ENCODE results near the gene DUSP15.

DUSP15 gene

GRCh38 chr20:31843881-31844280 lies 26.4 kb downstream of the DUSP15 start:
- ATAC-seq (ENCODE audit: low read depth), result peak; percentile 18
- DNase-seq (ENCODE audit: low spot score in 2 of 2), result no peak
- H3K27ac Mint-ChIP-seq, result no peak overlapping the region
- no peaks in the 10 kb centered on the region for H3K36me3 Mint-ChIP-seq
- H3K27me3 Mint-ChIP-seq, result peaks cover under 1% of the 10 kb centered on the region
- no peak overlapping the region for H3K4me3 Mint-ChIP-seq
- peaks cover 3% of the 10 kb centered on the region for H3K4me1 Mint-ChIP-seq
- no peaks in the 10 kb centered on the region for H3K9me3 Mint-ChIP-seq

GRCh38 chr20:31843288-31843687 lies 27.0 kb downstream of the DUSP15 start:
- DNase-seq (ENCODE audit: low spot score in 2 of 2) (no peak), ATAC-seq (ENCODE audit: low read depth) (peak; percentile 15)
- no peaks in the 10 kb centered on the region for H3K36me3 Mint-ChIP-seq
- H3K9me3 Mint-ChIP-seq, result no peaks in the 10 kb centered on the region
- no peak overlapping the region for H3K27ac Mint-ChIP-seq
- H3K4me1 Mint-ChIP-seq, result peaks cover 3% of the 10 kb centered on the region
- H3K27me3 Mint-ChIP-seq, result no peaks in the 10 kb centered on the region
- H3K4me3 Mint-ChIP-seq, result no peak overlapping the region

GRCh38 chr20:31842471-31843157 lies 27.7 kb downstream of the DUSP15 start:
- H3K4me3 Mint-ChIP-seq, result no peak overlapping the region
- peaks cover 3% of the 10 kb centered on the region for H3K4me1 Mint-ChIP-seq
- H3K9me3 Mint-ChIP-seq, result no peaks in the 10 kb centered on the region
- no peak for DNase-seq (ENCODE audit: low spot score in 2 of 2)
- H3K36me3 Mint-ChIP-seq, result no peaks in the 10 kb centered on the region
- H3K27ac Mint-ChIP-seq, result no peak overlapping the region
- ATAC-seq (ENCODE audit: low read depth), result no peak
- no peaks in the 10 kb centered on the region for H3K27me3 Mint-ChIP-seq

- Mint-ChIP-seq H3K36me3 (no peaks in the 10 kb centered on the region), H3K9me3 (no peaks in the 10 kb centered on the region), H3K27ac (no peak overlapping the region), H3K4me1 (peaks cover 3% of the 10 kb centered on the region), H3K27me3 (no peaks in the 10 kb centered on the region), H3K4me3 (no peak overlapping the region)
- no peak for DNase-seq (ENCODE audit: low spot score in 2 of 2)
- ATAC-seq (ENCODE audit: low read depth), result no peak
Measured at GRCh38 chr20:31841928-31842327, 28.4 kb downstream of the DUSP15 start.

- no peak overlapping the region for H3K27ac Mint-ChIP-seq
- H3K4me3 Mint-ChIP-seq, result no peak overlapping the region
- no peaks in the 10 kb centered on the region for H3K36me3 Mint-ChIP-seq
- DNase-seq (ENCODE audit: low spot score in 2 of 2) (no peak), ATAC-seq (ENCODE audit: low read depth) (no peak)
- H3K27me3 Mint-ChIP-seq, result no peaks in the 10 kb centered on the region
- no peaks in the 10 kb centered on the region for H3K9me3 Mint-ChIP-seq
- H3K4me1 Mint-ChIP-seq, result peaks cover 6% of the 10 kb centered on the region
Measured at GRCh38 chr20:31840906-31841816, 29.2 kb downstream of the DUSP15 start.

- Mint-ChIP-seq H3K36me3 (no peaks in the 10 kb centered on the region), H3K27me3 (no peaks in the 10 kb centered on the region), H3K9me3 (no peaks in the 10 kb centered on the region), H3K27ac (no peak overlapping the region), H3K4me3 (no peak overlapping the region), H3K4me1 (peaks cover 10% of the 10 kb centered on the region)
- no peak for DNase-seq (ENCODE audit: low spot score in 2 of 2)
- ATAC-seq (ENCODE audit: low read depth), result no peak
Measured at GRCh38 chr20:31839782-31840487, 30.4 kb downstream of the DUSP15 start.

GRCh38 chr20:31838646-31839292 lies 31.6 kb downstream of the DUSP15 start:
- Mint-ChIP-seq H3K4me3 (no peak overlapping the region), H3K4me1 (peaks cover 10% of the 10 kb centered on the region), H3K9me3 (no peaks in the 10 kb centered on the region), H3K27me3 (no peaks in the 10 kb centered on the region), H3K27ac (no peak overlapping the region), H3K36me3 (no peaks in the 10 kb centered on the region)
- DNase-seq (ENCODE audit: low spot score in 2 of 2), result no peak
- ATAC-seq (ENCODE audit: low read depth), result no peak

GRCh38 chr20:31837896-31838397 lies 32.4 kb downstream of the DUSP15 start:
- H3K9me3 Mint-ChIP-seq, result no peaks in the 10 kb centered on the region
- ATAC-seq (ENCODE audit: low read depth), result no peak
- H3K27me3 Mint-ChIP-seq, result no peaks in the 10 kb centered on the region
- no peak for DNase-seq (ENCODE audit: low spot score in 2 of 2)
- H3K36me3 Mint-ChIP-seq, result no peaks in the 10 kb centered on the region
- no peak overlapping the region for H3K27ac Mint-ChIP-seq
- H3K4me3 Mint-ChIP-seq, result no peak overlapping the region
- peaks cover 10% of the 10 kb centered on the region for H3K4me1 Mint-ChIP-seq

- Mint-ChIP-seq H3K9me3 (no peaks in the 10 kb centered on the region), H3K36me3 (no peaks in the 10 kb centered on the region), H3K4me1 (peaks cover 7% of the 10 kb centered on the region), H3K27me3 (no peaks in the 10 kb centered on the region), H3K4me3 (no peak overlapping the region), H3K27ac (no peak overlapping the region)
- no peak for ATAC-seq (ENCODE audit: low read depth)
- DNase-seq (ENCODE audit: low spot score in 2 of 2), result no peak
Measured at GRCh38 chr20:31836853-31837608, 33.3 kb downstream of the DUSP15 start.

GRCh38 chr20:31835977-31836852 lies 34.1 kb downstream of the DUSP15 start:
- no peaks in the 10 kb centered on the region for H3K27me3 Mint-ChIP-seq
- H3K4me1 Mint-ChIP-seq, result peaks cover 7% of the 10 kb centered on the region
- no peaks in the 10 kb centered on the region for H3K36me3 Mint-ChIP-seq
- no peak for DNase-seq (ENCODE audit: low spot score in 2 of 2)
- H3K9me3 Mint-ChIP-seq, result no peaks in the 10 kb centered on the region
- H3K27ac Mint-ChIP-seq, result no peak overlapping the region
- peak; percentile 43 for ATAC-seq (ENCODE audit: low read depth)
- no peak overlapping the region for H3K4me3 Mint-ChIP-seq

- DNase-seq (ENCODE audit: low spot score in 2 of 2) (no peak), ATAC-seq (ENCODE audit: low read depth) (no peak)
- Mint-ChIP-seq H3K4me3 (no peak overlapping the region), H3K4me1 (peaks cover 7% of the 10 kb centered on the region), H3K36me3 (no peaks in the 10 kb centered on the region), H3K9me3 (no peaks in the 10 kb centered on the region), H3K27me3 (no peaks in the 10 kb centered on the region), H3K27ac (no peak overlapping the region)
Measured at GRCh38 chr20:31835554-31835953, 34.8 kb downstream of the DUSP15 start.

GRCh38 chr20:31833931-31834521 lies 36.3 kb downstream of the DUSP15 start:
- DNase-seq (ENCODE audit: low spot score in 2 of 2) (no peak), ATAC-seq (ENCODE audit: low read depth) (no peak)
- no peaks in the 10 kb centered on the region for H3K9me3 Mint-ChIP-seq
- H3K36me3 Mint-ChIP-seq, result no peaks in the 10 kb centered on the region
- no peak overlapping the region for H3K4me3 Mint-ChIP-seq
- H3K27ac Mint-ChIP-seq, result no peak overlapping the region
- H3K4me1 Mint-ChIP-seq, result peaks cover 7% of the 10 kb centered on the region
- no peaks in the 10 kb centered on the region for H3K27me3 Mint-ChIP-seq
